GM21717 (cell line): ENCODE results near the gene LRRC74B.
"Not testable (repeated sequence)": the region's sequence is repeated elsewhere in the genome, so short reads cannot be mapped to it uniquely, and the experiment has no call there.

Experiments
- ATAC-seq: cut with Tn5 transposase; IDR thresholded peaks from one replicate; pipeline ENCODE4 v1.9.1; 2021; ENCODE audit warnings: mild to moderate bottlenecking, moderate library complexity; ENCODE audit not compliant: unreplicated experiment

The LRRC74B gene

GRCh38 chr22:21075516-21076138 is 29.9 kb downstream of the LRRC74B start:
- ATAC-seq: no peak

- ATAC-seq: no peak
These were observed 31.3 kb downstream of the LRRC74B start for GRCh38 chr22:21076912-21077625.

- no peak for ATAC-seq
These were observed 32.2 kb downstream of the LRRC74B start for GRCh38 chr22:21077884-21078508.

- no peak for ATAC-seq
These were observed 33.2 kb downstream of the LRRC74B start for GRCh38 chr22:21078916-21079315.

- ATAC-seq: no peak
These were observed 33.7 kb downstream of the LRRC74B start for GRCh38 chr22:21079493-21079892.

GRCh38 chr22:21080435-21081137 is 34.8 kb downstream of the LRRC74B start:
- no peak for ATAC-seq

- no peak for ATAC-seq
These were observed 36.5 kb downstream of the LRRC74B start for GRCh38 chr22:21082248-21082647.

GRCh38 chr22:21087119-21087518 is 41.4 kb downstream of the LRRC74B start:
- ATAC-seq: no peak

GRCh38 chr22:21087926-21088325 is 42.2 kb downstream of the LRRC74B start:
- not testable (repeated sequence) for ATAC-seq

- ATAC-seq: not testable (repeated sequence)
These were observed 45.5 kb downstream of the LRRC74B start for GRCh38 chr22:21091220-21091619.

GRCh38 chr22:21092797-21093554 is 47.2 kb downstream of the LRRC74B start:
- ATAC-seq: no peak

GRCh38 chr22:21093555-21094137 is 47.9 kb downstream of the LRRC74B start:
- ATAC-seq: not testable (repeated sequence)

GRCh38 chr22:21094911-21095772 is 49.4 kb downstream of the LRRC74B start:
- no peak for ATAC-seq

GRCh38 chr22:21095773-21096107 is 50.0 kb downstream of the LRRC74B start:
- no peak for ATAC-seq

- ATAC-seq: not testable (repeated sequence)
These were observed 51.1 kb downstream of the LRRC74B start for GRCh38 chr22:21096878-21097277.

GRCh38 chr22:21098099-21098671 is 52.4 kb downstream of the LRRC74B start:
- no peak for ATAC-seq

GRCh38 chr22:21099578-21099977 is 53.8 kb downstream of the LRRC74B start:
- no peak for ATAC-seq

GRCh38 chr22:21100149-21101032 is 54.6 kb downstream of the LRRC74B start:
- ATAC-seq: no peak
